ENCODE data around the gene PCBP2. TPM values are rescaled to one million over a fixed set of nuclear protein-coding genes. Genes with fewer than 3 reads are reported as not detected.
"Not testable (repeated sequence)": the region's sequence is repeated elsewhere in the genome, so short reads cannot be mapped to it uniquely, and the experiment has no call there.

Gene PCBP2
- total RNA-seq (2014; rRNA removed; shearing (Covaris generic)) = 183 and 209 TPM in 2 replicates
- total RNA-seq (2022) = 1,015 and 1,037 TPM in 2 replicates
- percentile 98 among the genes with signal in this experiment for Bru-seq, nascent RNA
- BruChase-seq, experiment 1, labeled RNA remaining after a 6-hour chase = percentile 99 among the genes with signal in this experiment
- percentile 99 among the genes with signal in this experiment for BruChase-seq, experiment 2, labeled RNA remaining after a 2-hour chase
- long read RNA-seq, transcript PCBP2-207 (15 exons, 1,457 nt) = minor isoform, 7 of 214 reads
- long read RNA-seq, transcript PCBP2-201 (14 exons, 1,730 nt) = minor isoform, 6 of 214 reads
- long read RNA-seq, transcript PCBP2-202 (15 exons, 1,814 nt) = minor isoform, 8 of 214 reads
- long read RNA-seq, transcript PCBP2-209 (3 exons, 1,696 nt) = major isoform, 22 of 214 reads
- long read RNA-seq, partial matches to known transcripts = 124 of 214 reads
- long read RNA-seq, other reads (novel, unspliced or antisense) = 36 of 214 reads

GRCh38 chr12:53451661-53452158 is at the start of gene PCBP2:
PCBP2 (plus strand) TSS chr12:53452102; CDS start chr12:53454801, 2,699 bp downstream.
- no peak for TF ChIP-seq EZH2phosphoT487 (IDR thresholded peaks at IDR 0.05; ENCODE audit: borderline replicate concordance, low read depth, low read length)
- peak; percentile 90 for TF ChIP-seq CTCF (conservative IDR thresholded peaks at IDR 0.05; ENCODE audit: low read length)
- Histone ChIP-seq H2AFZ (ENCODE audit: low read length) (peak within 1 kb of the TSS; percentile 24; the same call in 1 of the 2 replicates), H3K4me3 (ENCODE audit: low read depth, low read length, poor library complexity, severe bottlenecking) (peak within 1 kb of the TSS; percentile 96), H3K9me3 (ENCODE audit: low read length) (no peaks in the 10 kb centered on the region), H3K36me3 (ENCODE audit: insufficient read depth, low read length) (peaks cover 64% of the 10 kb centered on the region), H4K20me1 (ENCODE audit: insufficient read depth, low read length) (peaks cover 32% of the 10 kb centered on the region), H3K4me2 (ENCODE audit: low read length) (peak within 1 kb of the TSS; percentile 98), H3K79me2 (ENCODE audit: insufficient read depth, low read depth, low read length) (peaks cover 46% of the 10 kb centered on the region), H3K4me1 (ENCODE audit: insufficient read depth, low read length, poor library complexity, severe bottlenecking) (peaks cover 19% of the 10 kb centered on the region), H3K9me2 (ENCODE audit: insufficient read depth, low read length) (no peaks in the 10 kb centered on the region), H3K27ac (ENCODE audit: low read depth, low read length, poor library complexity, severe bottlenecking) (peak within 1 kb of the TSS; percentile 82)
- peak; percentile 100 for DNase-seq (ENCODE audit: low spot score)
- intact Hi-C loops (cut with micrococcal nuclease; ENCODE audit: unreplicated experiment) = loop anchor here (1.0 kb wide), 1 partner anchor 48 kb away; the partner anchor contains the start of gene MAP3K12
- ChIA-PET CTCF (ENCODE audit: unreplicated experiment) (no interaction called here), POLR2A (interaction anchor here (1.3 to 1.6 kb wide), 2 partner anchors 72 to 128 kb away, joined by 4 read pairs; no protein-coding TSS in a partner anchor)
- BruUV-seq (replicated peaks) = no TSS peak

- H3K9me2 ChIP-seq (ENCODE audit: insufficient read depth, low read length); H3K4me1 ChIP-seq (ENCODE audit: insufficient read depth, low read length, poor library complexity, severe bottlenecking); H3K27ac ChIP-seq (ENCODE audit: low read depth, low read length, poor library complexity, severe bottlenecking); H2AFZ ChIP-seq (ENCODE audit: low read length); intact Hi-C loops (cut with micrococcal nuclease; ENCODE audit: unreplicated experiment); H3K4me3 ChIP-seq (ENCODE audit: low read depth, low read length, poor library complexity, severe bottlenecking); BruUV-seq (replicated peaks); H3K4me2 ChIP-seq (ENCODE audit: low read length); DNase-seq (ENCODE audit: low spot score); H3K9me3 ChIP-seq (ENCODE audit: low read length); CTCF ChIA-PET (ENCODE audit: unreplicated experiment); H4K20me1 ChIP-seq (ENCODE audit: insufficient read depth, low read length): not testable (repeated sequence)
- Histone ChIP-seq H3K79me2 (ENCODE audit: insufficient read depth, low read depth, low read length) (peaks cover 41% of the 10 kb centered on the region), H3K36me3 (ENCODE audit: insufficient read depth, low read length) (peaks cover 60% of the 10 kb centered on the region)
- POLR2A ChIA-PET = interaction anchor here (1.2 kb wide), 1 partner anchor 13 kb away, joined by 3 read pairs; no protein-coding TSS in a partner anchor
These were observed 49.6 kb upstream of the PCBP2 start for GRCh38 chr12:53402351-53402750.

- TF ChIP-seq EZH2phosphoT487 (IDR thresholded peaks at IDR 0.05; ENCODE audit: borderline replicate concordance, low read depth, low read length) (no peak), CTCF (conservative IDR thresholded peaks at IDR 0.05; ENCODE audit: low read length) (no peak)
- Histone ChIP-seq H3K4me3 (ENCODE audit: low read depth, low read length, poor library complexity, severe bottlenecking) (no peak overlapping the region), H3K4me1 (ENCODE audit: insufficient read depth, low read length, poor library complexity, severe bottlenecking) (no peaks in the 10 kb centered on the region), H3K9me3 (ENCODE audit: low read length) (no peaks in the 10 kb centered on the region), H3K27ac (ENCODE audit: low read depth, low read length, poor library complexity, severe bottlenecking) (no peak overlapping the region), H4K20me1 (ENCODE audit: insufficient read depth, low read length) (no peaks in the 10 kb centered on the region), H2AFZ (ENCODE audit: low read length) (no peak overlapping the region), H3K36me3 (ENCODE audit: insufficient read depth, low read length) (peaks cover 60% of the 10 kb centered on the region), H3K9me2 (ENCODE audit: insufficient read depth, low read length) (no peaks in the 10 kb centered on the region), H3K79me2 (ENCODE audit: insufficient read depth, low read depth, low read length) (peaks cover 37% of the 10 kb centered on the region), H3K4me2 (ENCODE audit: low read length) (no peak overlapping the region)
- ChIA-PET CTCF (ENCODE audit: unreplicated experiment) (no interaction called here), POLR2A (no interaction called here)
- no TSS peak for BruUV-seq (replicated peaks)
- intact Hi-C loops (cut with micrococcal nuclease; ENCODE audit: unreplicated experiment) = no loop called here
- no peak for DNase-seq (ENCODE audit: low spot score)
These were observed 49.0 kb upstream of the PCBP2 start for GRCh38 chr12:53402871-53403270.

Data from OCI-LY7 (cell line).